CD4-positive, alpha-beta T cell treated with Interleukin-4 for 1 hour (primary cell): ENCODE measurements around the gene LRRC42.
"Not testable (repeated sequence)": the region's sequence is repeated elsewhere in the genome, so short reads cannot be mapped to it uniquely, and the experiment has no call there.

ENCODE experiments used
- DNase-seq, 2 donors: peaks; one replicate each; pipeline ENCODE4 v3.0.0-alpha.2; 2020 to 2022

LRRC42 gene

GRCh38 chr1:53968125-53968513 is 22.0 kb downstream of the LRRC42 start:
- DNase-seq: no peak

GRCh38 chr1:53969323-53969722 is 23.2 kb downstream of the LRRC42 start:
- not testable (repeated sequence) for DNase-seq

- DNase-seq: no peak
These were observed 25.6 kb downstream of the LRRC42 start for GRCh38 chr1:53971718-53972117.

GRCh38 chr1:53975861-53976260 is 29.7 kb downstream of the LRRC42 start:
- DNase-seq: no peak

GRCh38 chr1:53979712-53980450 is 33.7 kb downstream of the LRRC42 start:
- DNase-seq: no peak

- no peak for DNase-seq
These were observed 35.1 kb downstream of the LRRC42 start for GRCh38 chr1:53981220-53981619.

GRCh38 chr1:53982034-53982762 is 36.0 kb downstream of the LRRC42 start:
- DNase-seq: no peak

GRCh38 chr1:53982763-53983104 is 36.6 kb downstream of the LRRC42 start:
- no peak for DNase-seq

- no peak for DNase-seq
These were observed 38.6 kb downstream of the LRRC42 start for GRCh38 chr1:53984726-53985125.

- DNase-seq: peak in 1 of 2 donors; percentile 3
These were observed 40.3 kb downstream of the LRRC42 start for GRCh38 chr1:53986458-53986857.

- DNase-seq: no peak
These were observed 41.7 kb downstream of the LRRC42 start for GRCh38 chr1:53987880-53988279.

- no peak for DNase-seq
These were observed 46.1 kb downstream of the LRRC42 start for GRCh38 chr1:53992085-53992874.

- not testable (repeated sequence) for DNase-seq
These were observed 48.4 kb downstream of the LRRC42 start for GRCh38 chr1:53994516-53994915.

GRCh38 chr1:53995683-53996082 is 49.5 kb downstream of the LRRC42 start:
- DNase-seq: no peak

GRCh38 chr1:53998223-53998622 is 52.1 kb downstream of the LRRC42 start:
- no peak for DNase-seq

GRCh38 chr1:53999920-54000319 is 53.8 kb downstream of the LRRC42 start:
- DNase-seq: no peak

- DNase-seq: no peak
These were observed 55.4 kb downstream of the LRRC42 start for GRCh38 chr1:54001591-54001990.

- no peak for DNase-seq
These were observed 56.5 kb downstream of the LRRC42 start for GRCh38 chr1:54002544-54003248.

- DNase-seq: no peak
These were observed 57.1 kb downstream of the LRRC42 start for GRCh38 chr1:54003249-54003646.

- DNase-seq: not testable (repeated sequence)
These were observed 57.8 kb downstream of the LRRC42 start for GRCh38 chr1:54003750-54004480.

GRCh38 chr1:54004481-54005049 is 58.4 kb downstream of the LRRC42 start:
- DNase-seq: no peak

GRCh38 chr1:54006508-54006907 is 60.4 kb downstream of the LRRC42 start:
- no peak for DNase-seq
